Activated naive CD8-positive, alpha-beta T cell treated with anti-CD3 and anti-CD28 coated beads, Interleukin-2, amount 10 ng/mL, durations not matched to agents 7 days and 5 days (primary cell): ENCODE measurements around the gene CUEDC2. TPM values are rescaled to one million over a fixed set of nuclear protein-coding genes. Genes with fewer than 3 reads are reported as not detected.

Experiments used
- ATAC-seq: fragments of 150-1000 bp; cut with Tn5 transposase; one replicate; pipeline ENCODE4 v1.10.0; 2021; ENCODE audit warnings: low read depth, moderate library complexity
- POLR2A ChIA-PET: fragments of 350-600 bp; sonication (Branson Sonifier 250); formaldehyde crosslinking; loops from one replicate; lab custom pipeline; 2021; ENCODE audit warnings: antibody characterized with exemption; lab: Charles Lee
- DNase-seq: peaks from one replicate; pipeline ENCODE4 v3.0.0; 2021
- H3K27ac Mint-ChIP-seq: one replicate; pipeline ENCODE4 v1.8.0; 2022; ENCODE audit warnings: mild to moderate bottlenecking, mixed read lengths
- H3K27me3 Mint-ChIP-seq: one replicate; pipeline ENCODE4 v1.8.0; 2022; ENCODE audit warnings: mild to moderate bottlenecking, moderate library complexity, mixed read lengths
- H3K36me3 Mint-ChIP-seq: one replicate; pipeline ENCODE4 v1.8.0; 2021; ENCODE audit warnings: mild to moderate bottlenecking, mixed read lengths
- H3K4me1 Mint-ChIP-seq: one replicate; pipeline ENCODE4 v1.8.0; 2021; ENCODE audit warnings: mixed read lengths
- H3K4me3 Mint-ChIP-seq: one replicate; pipeline ENCODE4 v1.8.0; 2022; ENCODE audit warnings: mild to moderate bottlenecking, moderate library complexity, mixed read lengths
- H3K9me3 Mint-ChIP-seq: one replicate; pipeline ENCODE4 v1.8.0; 2021; ENCODE audit warnings: mixed read lengths
- total RNA-seq, 2 experiments: library from RNA; stranded (reverse); gene quantifications; one replicate each; pipeline ENCODE4 v1.2.3, GENCODE V29; 2021

Gene CUEDC2
- total RNA-seq, 2 experiments from 2014 or later, result 68.6 to 70.3 TPM

DNA sequence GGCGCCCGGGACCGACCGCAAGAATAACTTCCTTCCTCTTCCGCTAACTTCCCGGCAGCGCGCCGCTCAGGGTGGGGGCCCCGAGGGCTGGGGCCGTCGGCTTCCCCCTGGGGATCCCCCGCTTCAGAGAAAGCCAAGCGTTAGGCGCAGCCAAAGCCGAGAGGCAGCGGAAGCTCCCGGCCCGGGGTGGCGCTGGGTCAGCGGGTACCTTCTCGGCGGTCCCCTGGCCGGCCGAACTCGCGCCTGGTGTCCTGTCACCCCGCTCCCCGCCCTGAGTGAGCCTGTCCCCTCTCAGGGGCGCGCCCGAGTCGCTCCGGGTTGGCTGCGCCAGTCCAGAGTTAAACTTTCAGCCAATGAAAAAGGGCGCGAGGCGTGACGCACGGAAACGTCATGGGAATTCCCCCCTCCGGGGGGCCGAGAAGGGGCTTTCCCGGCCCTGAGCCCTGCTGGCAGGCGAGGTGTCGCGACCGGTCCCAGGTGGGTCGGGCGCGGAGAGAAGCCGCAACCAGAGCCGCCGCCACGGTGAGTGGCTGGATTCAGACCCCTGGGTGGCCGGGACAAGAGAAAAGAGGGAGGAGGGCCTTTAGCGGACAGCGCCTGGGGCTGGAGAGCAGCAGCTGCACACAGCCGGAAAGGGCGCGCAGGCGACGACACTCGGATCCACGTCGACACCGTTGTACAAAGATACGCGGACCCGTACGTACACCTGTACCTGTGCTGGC, 38.1 kb downstream of the CUEDC2 start:
- ATAC-seq (peak; percentile 90), DNase-seq (peak; percentile 97)
- peak overlapping the region; percentile 96 for H3K27ac Mint-ChIP-seq
- POLR2A ChIA-PET, result interaction anchor here (0.6 to 5.0 kb wide), 19 partner anchors 9 to 576 kb away, joined by 3 to 39 read pairs (median 4); partner anchors contain the start of genes C10orf95, CUEDC2, FBXL15 and GBF1
- peaks cover 20% of the 10 kb centered on the region for H3K4me1 Mint-ChIP-seq
- peaks cover 3% of the 10 kb centered on the region for H3K27me3 Mint-ChIP-seq
- peak overlapping the region; percentile 90 for H3K4me3 Mint-ChIP-seq
- H3K36me3 Mint-ChIP-seq, result peaks cover 2% of the 10 kb centered on the region
- no peaks in the 10 kb centered on the region for H3K9me3 Mint-ChIP-seq

DNA sequence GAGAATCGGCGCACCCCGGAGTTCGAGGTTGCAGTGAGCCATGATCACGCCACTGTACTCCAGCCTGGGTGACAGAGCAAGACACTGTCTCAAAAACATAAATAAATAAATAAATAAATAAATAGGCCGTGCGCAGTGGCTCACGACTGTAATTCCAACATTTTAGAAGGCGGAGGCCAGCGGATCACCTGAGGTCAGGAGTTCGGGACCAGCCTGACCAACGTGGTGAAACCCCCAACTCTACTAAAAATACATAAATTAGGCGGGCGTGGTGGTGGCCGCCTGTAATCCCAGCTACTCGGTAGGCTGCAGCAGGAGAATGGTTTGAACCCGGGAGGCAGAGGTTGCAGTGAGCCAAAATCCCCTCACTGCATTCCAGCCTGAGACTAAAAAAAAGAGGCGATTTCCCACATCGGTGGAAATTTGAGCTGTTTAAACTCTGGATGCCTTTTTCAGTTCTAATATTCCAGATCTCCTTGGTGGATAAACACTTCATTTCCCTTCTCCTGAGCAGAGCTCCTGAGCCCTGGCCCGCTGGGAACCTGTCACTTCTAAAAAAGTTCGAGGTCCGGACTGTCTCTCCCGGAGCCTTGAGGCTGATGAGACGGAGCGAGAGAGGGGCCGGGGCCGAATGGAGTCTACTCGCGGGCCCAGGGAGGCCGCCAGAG, 38.8 kb downstream of the CUEDC2 start:
- no peaks in the 10 kb centered on the region for H3K9me3 Mint-ChIP-seq
- POLR2A ChIA-PET, result interaction anchor here (1.0 to 5.0 kb wide), 14 partner anchors 10 to 576 kb away, joined by 3 to 39 read pairs (median 6); partner anchors contain the start of genes C10orf95, CUEDC2, FBXL15 and GBF1
- peak overlapping the region; percentile 96 for H3K27ac Mint-ChIP-seq
- H3K36me3 Mint-ChIP-seq, result peaks cover 2% of the 10 kb centered on the region
- peaks cover 3% of the 10 kb centered on the region for H3K27me3 Mint-ChIP-seq
- H3K4me1 Mint-ChIP-seq, result peaks cover 17% of the 10 kb centered on the region
- H3K4me3 Mint-ChIP-seq, result peak overlapping the region; percentile 90
- DNase-seq (no peak), ATAC-seq (no peak)

DNA sequence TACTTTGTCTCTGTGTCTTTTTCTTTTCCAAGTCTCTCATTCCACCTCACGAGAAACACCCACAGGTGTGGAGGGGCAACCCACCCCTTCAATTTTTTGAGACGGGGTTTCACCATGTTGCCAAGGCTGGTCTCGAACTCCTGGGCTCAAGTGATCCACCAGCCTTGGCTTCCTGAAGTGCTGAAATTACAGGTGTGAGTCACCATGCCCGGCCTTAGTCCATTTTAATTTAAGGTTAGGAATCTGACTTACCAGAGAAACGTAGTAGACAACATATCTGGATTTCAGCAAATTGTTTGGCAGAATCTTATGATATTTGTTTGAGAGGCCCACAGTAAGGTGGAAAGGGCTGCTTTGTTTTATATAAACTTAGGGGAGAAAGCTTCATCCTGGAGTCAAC, 40.1 kb downstream of the CUEDC2 start:
- peaks cover 2% of the 10 kb centered on the region for H3K36me3 Mint-ChIP-seq
- DNase-seq, result no peak
- H3K9me3 Mint-ChIP-seq, result no peaks in the 10 kb centered on the region
- H3K4me1 Mint-ChIP-seq, result peaks cover 13% of the 10 kb centered on the region
- POLR2A ChIA-PET, result interaction anchor here (4.0 to 4.1 kb wide), 2 partner anchors 29 to 43 kb away, joined by 14 to 39 read pairs; partner anchors contain the start of gene FBXL15
- ATAC-seq, result no peak
- no peak overlapping the region for H3K4me3 Mint-ChIP-seq
- H3K27ac Mint-ChIP-seq, result no peak overlapping the region
- peaks cover 3% of the 10 kb centered on the region for H3K27me3 Mint-ChIP-seq

DNA sequence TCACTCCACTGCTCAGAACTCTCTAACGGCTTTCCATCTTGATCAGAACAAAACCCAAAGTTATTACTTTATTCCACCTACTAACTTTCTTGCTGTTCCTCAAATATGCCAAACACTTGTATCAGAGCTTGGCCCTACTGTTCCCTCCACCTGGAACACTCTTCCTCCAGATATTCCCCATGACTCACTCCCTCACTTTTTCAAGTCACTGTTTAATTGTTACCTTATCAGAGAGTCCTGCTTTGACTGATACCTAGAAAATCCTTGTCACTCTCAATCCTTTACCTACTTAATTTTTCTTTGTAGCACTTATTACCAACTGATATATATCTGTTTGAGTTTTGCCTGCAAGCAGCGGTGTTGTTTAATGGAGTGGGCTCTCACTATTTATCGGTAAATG, 42.5 kb downstream of the CUEDC2 start:
- POLR2A ChIA-PET, result interaction anchor here (0.7 kb wide), 1 partner anchor 223 kb away, joined by 4 read pairs; no protein-coding TSS in a partner anchor
- no peak overlapping the region for H3K27ac Mint-ChIP-seq
- no peaks in the 10 kb centered on the region for H3K9me3 Mint-ChIP-seq
- H3K36me3 Mint-ChIP-seq, result no peaks in the 10 kb centered on the region
- peaks cover 6% of the 10 kb centered on the region for H3K4me1 Mint-ChIP-seq
- peaks cover 3% of the 10 kb centered on the region for H3K27me3 Mint-ChIP-seq
- DNase-seq (no peak), ATAC-seq (no peak)
- H3K4me3 Mint-ChIP-seq, result no peak overlapping the region

DNA sequence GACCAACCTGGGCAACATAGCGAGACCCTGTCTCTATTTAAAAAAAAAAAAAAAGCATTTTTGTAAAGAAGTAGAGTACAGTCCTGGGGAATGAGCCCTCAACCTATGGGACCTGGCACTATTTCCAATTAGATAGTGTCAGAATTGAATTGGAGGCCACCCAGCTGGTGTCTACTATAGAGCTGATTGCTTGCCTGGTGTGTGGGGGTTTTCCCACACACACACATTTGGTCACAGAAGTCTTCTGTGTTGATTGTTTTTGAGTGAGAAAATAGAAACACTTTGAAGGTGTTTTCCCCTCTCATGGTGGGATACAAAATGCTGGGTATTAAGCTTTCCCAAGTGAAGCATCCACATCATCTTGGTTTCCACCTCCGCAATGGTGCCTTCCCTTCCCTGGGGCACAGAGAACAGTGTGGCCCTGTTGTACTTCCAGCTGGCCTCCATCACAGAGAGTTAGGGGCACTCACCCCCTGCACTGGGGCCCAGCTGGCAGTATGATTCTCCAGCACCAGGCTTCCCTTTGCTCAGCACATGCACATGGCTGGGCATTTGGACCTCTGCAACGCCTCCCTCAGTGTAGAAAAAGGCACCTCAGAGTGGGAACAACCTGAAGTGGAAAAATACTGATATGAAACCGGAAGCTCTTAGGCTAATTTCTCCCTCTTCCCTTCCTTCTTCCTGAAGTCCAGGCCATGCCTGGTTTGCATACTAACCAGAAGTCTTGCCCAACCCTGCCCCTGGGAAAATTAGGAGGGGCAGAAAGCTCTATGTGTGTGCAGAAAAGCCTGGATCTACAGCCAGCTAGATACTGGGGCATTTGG, 47.6 kb downstream of the CUEDC2 start:
- no peak overlapping the region for H3K4me3 Mint-ChIP-seq
- no peaks in the 10 kb centered on the region for H3K9me3 Mint-ChIP-seq
- H3K27ac Mint-ChIP-seq, result no peak overlapping the region
- no peaks in the 10 kb centered on the region for H3K27me3 Mint-ChIP-seq
- ATAC-seq (no peak), DNase-seq (no peak)
- H3K36me3 Mint-ChIP-seq, result peaks cover 5% of the 10 kb centered on the region
- POLR2A ChIA-PET, result interaction anchor here (0.6 to 1.0 kb wide), 3 partner anchors 15 to 983 kb away, joined by 3 read pairs; partner anchors contain the start of gene TAF5
- H3K4me1 Mint-ChIP-seq, result no peaks in the 10 kb centered on the region

DNA sequence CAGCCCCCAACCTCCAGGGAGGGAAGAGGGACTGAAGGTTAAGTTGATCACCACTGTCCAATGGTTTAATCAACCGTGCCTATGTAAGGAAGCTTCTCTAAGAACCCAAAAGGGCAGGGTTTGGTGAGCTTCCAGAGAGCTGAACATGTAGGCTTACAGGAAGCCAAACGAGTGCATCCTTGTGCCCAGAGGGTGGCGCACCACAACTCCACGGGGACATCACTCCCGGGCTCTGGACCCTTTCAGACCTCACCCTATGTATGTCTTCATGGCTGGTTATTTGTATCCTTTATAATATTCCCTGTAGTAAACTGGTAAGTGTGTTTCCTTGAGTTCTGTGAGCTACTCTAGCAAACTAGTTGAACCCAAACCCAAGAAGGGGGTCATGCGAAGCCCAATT, 48.3 kb downstream of the CUEDC2 start:
- DNase-seq (no peak), ATAC-seq (no peak)
- Mint-ChIP-seq H3K27ac (no peak overlapping the region), H3K4me3 (no peak overlapping the region), H3K9me3 (no peaks in the 10 kb centered on the region), H3K27me3 (no peaks in the 10 kb centered on the region), H3K4me1 (no peaks in the 10 kb centered on the region), H3K36me3 (peaks cover 6% of the 10 kb centered on the region)
- POLR2A ChIA-PET, result interaction anchor here (0.7 to 1.0 kb wide), 2 partner anchors 15 to 78 kb away, joined by 3 read pairs; no protein-coding TSS in a partner anchor

DNA sequence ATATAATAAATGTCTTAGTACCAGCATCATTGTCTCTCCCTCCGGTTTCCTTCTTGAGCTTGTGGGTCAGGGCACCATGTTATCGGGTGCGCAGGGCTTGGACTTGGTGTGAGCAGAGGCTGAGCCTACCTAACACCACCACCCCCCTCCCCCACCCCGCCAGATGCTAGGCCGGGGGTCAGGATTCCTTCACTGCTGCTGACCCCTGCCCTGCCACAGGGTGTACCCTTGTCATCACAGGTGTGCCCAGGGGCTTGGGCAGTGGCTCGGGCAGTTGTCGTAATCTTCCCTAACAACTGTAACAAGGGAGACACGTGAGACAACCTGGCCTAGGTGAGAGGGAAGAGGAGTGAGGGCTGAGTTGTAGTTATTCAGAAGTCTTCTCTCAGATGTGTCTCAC, 49.5 kb downstream of the CUEDC2 start:
- peaks cover 7% of the 10 kb centered on the region for H3K36me3 Mint-ChIP-seq
- H3K4me3 Mint-ChIP-seq, result no peak overlapping the region
- no peaks in the 10 kb centered on the region for H3K4me1 Mint-ChIP-seq
- H3K27ac Mint-ChIP-seq, result no peak overlapping the region
- ATAC-seq, result no peak
- no peaks in the 10 kb centered on the region for H3K27me3 Mint-ChIP-seq
- POLR2A ChIA-PET, result no interaction called here
- no peak for DNase-seq
- no peaks in the 10 kb centered on the region for H3K9me3 Mint-ChIP-seq

DNA sequence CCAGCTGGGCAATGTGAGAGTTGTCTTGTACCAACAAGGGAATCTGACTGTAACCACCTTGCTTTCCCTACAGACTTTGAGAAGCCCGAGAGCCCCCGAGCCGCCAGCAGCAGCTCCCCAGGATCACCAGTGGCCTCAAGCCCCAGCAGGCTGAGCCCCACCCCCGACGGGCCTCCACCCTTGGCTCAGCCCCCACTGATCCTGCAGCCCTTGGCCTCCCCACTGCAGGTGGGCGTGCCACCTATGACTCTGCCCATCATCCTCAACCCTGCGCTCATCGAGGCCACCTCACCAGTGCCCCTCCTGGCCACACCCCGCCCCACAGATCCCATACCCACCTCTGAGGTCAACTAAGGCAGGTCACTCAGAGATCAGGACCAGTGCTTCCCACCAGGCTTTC, 50.4 kb downstream of the CUEDC2 start:
- peaks cover 7% of the 10 kb centered on the region for H3K36me3 Mint-ChIP-seq
- H3K27me3 Mint-ChIP-seq, result no peaks in the 10 kb centered on the region
- POLR2A ChIA-PET, result no interaction called here
- H3K4me1 Mint-ChIP-seq, result no peaks in the 10 kb centered on the region
- H3K9me3 Mint-ChIP-seq, result no peaks in the 10 kb centered on the region
- no peak for DNase-seq
- no peak for ATAC-seq
- no peak overlapping the region for H3K4me3 Mint-ChIP-seq
- H3K27ac Mint-ChIP-seq, result no peak overlapping the region

DNA sequence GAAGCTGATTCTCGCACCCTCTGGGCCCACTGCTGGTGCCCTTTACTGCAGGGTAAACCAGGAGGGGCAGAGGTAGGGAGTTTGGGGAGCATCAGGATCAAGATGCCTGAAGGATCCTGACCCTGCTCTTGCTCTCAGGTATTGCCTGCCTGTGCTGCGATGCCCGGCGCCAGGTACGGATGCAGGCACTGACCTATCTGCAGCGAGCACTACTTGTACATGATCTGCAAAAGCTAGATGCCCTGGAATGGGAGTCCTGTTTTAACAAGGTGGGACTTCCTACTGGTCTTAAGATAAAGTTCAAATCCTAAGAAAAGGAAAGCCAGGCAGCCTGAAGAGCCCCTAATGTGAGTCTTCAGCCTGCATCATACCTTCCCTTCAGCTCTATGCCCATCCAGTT, 53.0 kb downstream of the CUEDC2 start:
- no peaks in the 10 kb centered on the region for H3K9me3 Mint-ChIP-seq
- H3K27me3 Mint-ChIP-seq, result no peaks in the 10 kb centered on the region
- peaks cover 14% of the 10 kb centered on the region for H3K36me3 Mint-ChIP-seq
- no peak overlapping the region for H3K27ac Mint-ChIP-seq
- POLR2A ChIA-PET, result no interaction called here
- no peak overlapping the region for H3K4me3 Mint-ChIP-seq
- DNase-seq (no peak), ATAC-seq (no peak)
- no peaks in the 10 kb centered on the region for H3K4me1 Mint-ChIP-seq

DNA sequence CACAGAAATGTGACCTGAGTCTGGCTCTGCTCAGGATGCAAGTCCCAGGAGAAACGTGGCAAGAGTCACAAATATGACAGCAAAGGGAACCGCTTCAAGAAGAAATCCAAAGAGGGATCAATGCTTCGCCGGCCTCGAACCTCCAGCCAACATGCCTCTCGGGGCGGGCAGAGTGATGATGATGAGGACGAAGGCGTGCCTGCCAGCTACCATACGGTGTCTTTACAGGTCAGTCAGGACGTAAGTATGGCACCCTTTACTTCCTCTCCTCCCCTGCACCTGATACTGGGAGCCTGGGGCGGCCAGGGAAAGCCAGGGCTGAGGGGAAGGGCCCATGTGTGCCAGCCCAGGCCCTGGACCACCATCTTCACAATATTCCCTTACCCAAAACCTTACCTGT, 55.5 kb downstream of the CUEDC2 start:
- DNase-seq, result no peak
- no peak for ATAC-seq
- Mint-ChIP-seq H3K4me1 (no peaks in the 10 kb centered on the region), H3K9me3 (no peaks in the 10 kb centered on the region), H3K36me3 (peaks cover 12% of the 10 kb centered on the region), H3K27me3 (no peaks in the 10 kb centered on the region), H3K27ac (no peak overlapping the region), H3K4me3 (no peak overlapping the region)
- POLR2A ChIA-PET, result no interaction called here

DNA sequence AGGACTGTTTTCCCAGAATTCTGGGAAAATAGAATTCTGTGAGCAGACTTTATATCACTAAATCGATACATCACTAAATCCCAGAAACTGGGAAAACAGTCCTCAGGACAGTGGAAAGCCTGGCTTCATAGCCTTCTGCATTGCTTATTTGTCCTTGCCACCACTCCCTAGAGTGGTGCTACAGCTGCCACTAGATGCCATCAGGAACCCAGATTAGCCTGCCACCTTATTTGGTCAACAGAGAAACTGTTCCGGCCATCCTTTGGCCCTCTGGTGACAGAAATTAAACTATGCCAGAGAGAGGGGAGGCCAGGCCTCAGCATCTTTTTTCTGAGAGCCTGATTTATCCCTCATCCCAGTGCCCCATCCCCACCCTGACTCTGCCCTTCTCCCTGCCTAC, 56.5 kb downstream of the CUEDC2 start:
- POLR2A ChIA-PET, result interaction anchor here (0.6 kb wide), 1 partner anchor 21 kb away, joined by 4 read pairs; no protein-coding TSS in a partner anchor
- ATAC-seq, result no peak

DNA sequence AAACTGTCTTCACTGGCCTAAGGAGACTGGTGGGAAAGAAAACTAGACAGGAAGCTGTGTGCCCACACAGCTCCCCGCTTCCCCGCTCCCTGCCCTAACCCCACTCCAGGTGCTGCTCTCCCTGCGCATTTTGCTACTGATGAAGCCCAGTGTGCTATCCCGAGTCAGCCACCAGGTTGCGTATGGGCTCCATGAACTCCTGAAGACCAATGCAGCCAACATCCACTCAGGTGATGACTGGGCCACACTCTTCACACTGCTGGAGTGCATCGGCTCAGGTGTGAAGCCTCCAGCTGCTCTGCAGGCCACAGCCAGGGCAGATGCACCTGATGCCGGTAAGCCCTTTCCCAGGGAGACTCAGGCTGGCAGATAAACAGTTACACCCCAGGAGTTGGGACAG, 57.1 kb downstream of the CUEDC2 start:
- ATAC-seq, result peak; percentile 42
- Mint-ChIP-seq H3K4me3 (no peak overlapping the region), H3K9me3 (no peaks in the 10 kb centered on the region), H3K4me1 (no peaks in the 10 kb centered on the region), H3K27me3 (no peaks in the 10 kb centered on the region), H3K27ac (no peak overlapping the region), H3K36me3 (peaks cover 27% of the 10 kb centered on the region)
- no peak for DNase-seq
- POLR2A ChIA-PET, result interaction anchor here (0.6 kb wide), 1 partner anchor 20 kb away, joined by 4 read pairs; no protein-coding TSS in a partner anchor

More for the DNA sequence above, 56.5 kb downstream of the CUEDC2 start:
- DNase-seq, result no peak
- Mint-ChIP-seq H3K27me3 (no peaks in the 10 kb centered on the region), H3K36me3 (peaks cover 22% of the 10 kb centered on the region), H3K4me3 (no peak overlapping the region), H3K9me3 (no peaks in the 10 kb centered on the region), H3K4me1 (no peaks in the 10 kb centered on the region), H3K27ac (no peak overlapping the region)
